AG04450 (cell line): ENCODE measurements around the gene PRX. TPM values are rescaled to one million over a fixed set of nuclear protein-coding genes. Genes with fewer than 3 reads are reported as not detected.

ENCODE experiments used
- CTCF ChIA-PET: fragments of 300-600, 350-600 bp; formaldehyde crosslinking; extraction: SDS; loops from one replicate; lab custom pipeline; 2022; ENCODE audit warnings: antibody characterized with exemption, inconsistent platforms; lab: Charles Lee
- POLR2A ChIA-PET: fragments of 350-600 bp; formaldehyde crosslinking; extraction: SDS; loops from one replicate; lab custom pipeline; 2021; ENCODE audit warnings: antibody characterized with exemption, inconsistent platforms; lab: Yijun Ruan, JAX
- DNase-seq: peaks from one replicate; pipeline ENCODE4 v3.0.0-alpha.2; 2011; ENCODE audit warnings: low read depth, low spot score
- H3K27ac ChIP-seq: one replicate; pipeline ENCODE4 v1.5.1; 2012; ENCODE audit warnings: low read depth, low read length, control low read depth
- H3K27me3 ChIP-seq: one replicate; pipeline ENCODE4 v1.6.0; 2012; ENCODE audit warnings: low read length; ENCODE audit not compliant: control insufficient read depth, insufficient read depth
- H3K4me3 ChIP-seq: 2 replicates; pipeline ENCODE4 v1.5.1; 2011; ENCODE audit warnings: mild to moderate bottlenecking, low read depth, low read length, control low read depth
- H3K9me3 ChIP-seq: 2 replicates; pipeline ENCODE4 v1.5.1; 2012; ENCODE audit warnings: low read length; ENCODE audit not compliant: control insufficient read depth, insufficient read depth
- CTCF ChIP-seq: IDR thresholded peaks from 2 replicates; pipeline ENCODE4 v1.5.1; 2011; ENCODE audit warnings: low read depth, low read length, control low read depth, inconsistent platforms
- polyA plus RNA-seq: library from polyadenylated mRNA; depleted of rRNA; stranded (reverse); fragments of >200 nt; gene quantifications from 2 replicates; pipeline ENCODE4 v1.2.3, GENCODE V29; 2011

The PRX gene
- polyA plus RNA-seq, 1 experiment, result 1.8 TPM

- DNase-seq, result no peak
- POLR2A ChIA-PET, result interaction anchor here (1.4 kb wide), 1 partner anchor 11 kb away, joined by 4 read pairs; the partner anchor contains the start of gene SERTAD1
These were observed 1.7 kb upstream of the PRX start for GRCh38 chr19:40414542-40415535.

GRCh38 chr19:40412866-40413265, 312 bp downstream of the PRX start:
- POLR2A ChIA-PET, result interaction anchor here (0.9 kb wide), 1 partner anchor 9 kb away, joined by 4 read pairs; no protein-coding TSS in a partner anchor
- CTCF ChIA-PET, result interaction anchor here (0.6 to 4.5 kb wide), 4 partner anchors 8 to 222 kb away, joined by 3 to 35 read pairs (median 4); no protein-coding TSS in a partner anchor
- Histone ChIP-seq H3K4me3 (no peak overlapping the region), H3K27ac (no peak overlapping the region), H3K27me3 (no peaks in the 10 kb centered on the region), H3K9me3 (no peaks in the 10 kb centered on the region; the same call in 1 of the 2 replicates)
- TF ChIP-seq CTCF, result no peak
- DNase-seq, result no peak

More at GRCh38 chr19:40414542-40415535, 1.7 kb upstream of the PRX start:
- Histone ChIP-seq H3K27ac (no peak overlapping the region), H3K27me3 (no peaks in the 10 kb centered on the region), H3K4me3 (no peak overlapping the region), H3K9me3 (no peaks in the 10 kb centered on the region; the same call in 1 of the 2 replicates)
- TF ChIP-seq CTCF, result no peak
- CTCF ChIA-PET, result no interaction called here

GRCh38 chr19:40411958-40412499, 1.1 kb downstream of the PRX start:
- Histone ChIP-seq H3K9me3 (no peaks in the 10 kb centered on the region; the same call in 1 of the 2 replicates), H3K27me3 (no peaks in the 10 kb centered on the region), H3K4me3 (no peak overlapping the region), H3K27ac (no peak overlapping the region)
- no peak for DNase-seq
- CTCF ChIA-PET, result interaction anchor here (1.0 to 4.5 kb wide), 2 partner anchors 9 to 109 kb away, joined by 3 to 35 read pairs; no protein-coding TSS in a partner anchor
- no peak for TF ChIP-seq CTCF
- POLR2A ChIA-PET, result interaction anchor here (1.6 kb wide), 1 partner anchor 9 kb away, joined by 4 read pairs; no protein-coding TSS in a partner anchor

- POLR2A ChIA-PET, result interaction anchor here (1.6 kb wide), 1 partner anchor 10 kb away, joined by 4 read pairs; no protein-coding TSS in a partner anchor
- CTCF ChIA-PET, result interaction anchor here (4.5 kb wide), 1 partner anchor 9 kb away, joined by 35 read pairs; no protein-coding TSS in a partner anchor
These were observed 1.9 kb downstream of the PRX start for GRCh38 chr19:40411125-40411842.

More at GRCh38 chr19:40411125-40411842, 1.9 kb downstream of the PRX start:
- H3K27ac ChIP-seq, result no peak overlapping the region
- no peak overlapping the region for H3K4me3 ChIP-seq
- DNase-seq, result no peak
- no peak for TF ChIP-seq CTCF
- no peaks in the 10 kb centered on the region for H3K27me3 ChIP-seq
- H3K9me3 ChIP-seq, result no peaks in the 10 kb centered on the region; the same call in 1 of the 2 replicates
